RWPE2 (cell line): ENCODE results near the gene TMIGD3.

ENCODE experiments used
- ATAC-seq: fragments of 200-7000 bp; cut with Tn5 transposase; 3 replicates; pipeline ENCODE4 v1.9.1; 2021; ENCODE audit warnings: low read depth
- DNase-seq: peaks from one replicate; pipeline ENCODE4 v3.0.0-alpha.2; 2020; ENCODE audit warnings: low spot score
- H3K27ac ChIP-seq: fragments of 450-650 bp; 2 replicates; pipeline ENCODE4 v1.5.1; 2017; ENCODE audit warnings: mild to moderate bottlenecking; ENCODE audit not compliant: poor library complexity, severe bottlenecking
- H3K27me3 ChIP-seq: fragments of 250-450 bp; sonication (Bioruptor Pico); 2 replicates; pipeline ENCODE4 v1.5.1; 2021; ENCODE audit warnings: mild to moderate bottlenecking, moderate library complexity; ENCODE audit not compliant: insufficient read depth, poor library complexity, severe bottlenecking
- H3K36me3 ChIP-seq: fragments of 250-450 bp; sonication (Bioruptor Pico); 2 replicates; pipeline ENCODE4 v1.5.1; 2020; ENCODE audit warnings: low read depth, mild to moderate bottlenecking, moderate library complexity
- H3K4me1 ChIP-seq: fragments of 250-450 bp; sonication (Bioruptor Pico); 2 replicates; pipeline ENCODE4 v1.5.1; 2021; ENCODE audit warnings: mild to moderate bottlenecking, moderate library complexity; ENCODE audit not compliant: insufficient read depth, poor library complexity, severe bottlenecking
- H3K4me3 ChIP-seq: fragments of 250-450 bp; sonication (Bioruptor Pico); 2 replicates; pipeline ENCODE4 v1.5.1; 2021; ENCODE audit warnings: mild to moderate bottlenecking, moderate library complexity; ENCODE audit not compliant: severe bottlenecking
- H3K9me3 ChIP-seq: fragments of 250-450 bp; sonication (Bioruptor Pico); 2 replicates; pipeline ENCODE4 v1.5.1; 2021; ENCODE audit warnings: mild to moderate bottlenecking, moderate library complexity; ENCODE audit not compliant: severe bottlenecking
- TF ChIP-seq, protein P1 (sequence below): fragments of 450-650 bp; IDR thresholded peaks from one replicate; pipeline ENCODE4 v1.5.1; 2017; ENCODE audit warnings: mild to moderate bottlenecking, moderate library complexity; ENCODE audit not compliant: poor library complexity, severe bottlenecking

The TMIGD3 gene

GRCh38 chr1:111480674-111481073, 22.8 kb downstream of the TMIGD3 start:
- no peaks in the 10 kb centered on the region for H3K4me1 ChIP-seq
- TF ChIP-seq, protein P1, sequence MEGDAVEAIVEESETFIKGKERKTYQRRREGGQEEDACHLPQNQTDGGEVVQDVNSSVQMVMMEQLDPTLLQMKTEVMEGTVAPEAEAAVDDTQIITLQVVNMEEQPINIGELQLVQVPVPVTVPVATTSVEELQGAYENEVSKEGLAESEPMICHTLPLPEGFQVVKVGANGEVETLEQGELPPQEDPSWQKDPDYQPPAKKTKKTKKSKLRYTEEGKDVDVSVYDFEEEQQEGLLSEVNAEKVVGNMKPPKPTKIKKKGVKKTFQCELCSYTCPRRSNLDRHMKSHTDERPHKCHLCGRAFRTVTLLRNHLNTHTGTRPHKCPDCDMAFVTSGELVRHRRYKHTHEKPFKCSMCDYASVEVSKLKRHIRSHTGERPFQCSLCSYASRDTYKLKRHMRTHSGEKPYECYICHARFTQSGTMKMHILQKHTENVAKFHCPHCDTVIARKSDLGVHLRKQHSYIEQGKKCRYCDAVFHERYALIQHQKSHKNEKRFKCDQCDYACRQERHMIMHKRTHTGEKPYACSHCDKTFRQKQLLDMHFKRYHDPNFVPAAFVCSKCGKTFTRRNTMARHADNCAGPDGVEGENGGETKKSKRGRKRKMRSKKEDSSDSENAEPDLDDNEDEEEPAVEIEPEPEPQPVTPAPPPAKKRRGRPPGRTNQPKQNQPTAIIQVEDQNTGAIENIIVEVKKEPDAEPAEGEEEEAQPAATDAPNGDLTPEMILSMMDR, result no peak
- H3K27me3 ChIP-seq, result no peaks in the 10 kb centered on the region
- no peak overlapping the region for H3K27ac ChIP-seq
- H3K9me3 ChIP-seq, result no peaks in the 10 kb centered on the region
- ATAC-seq, result no peak
- no peak for DNase-seq
- H3K36me3 ChIP-seq, result no peaks in the 10 kb centered on the region
- no peak overlapping the region for H3K4me3 ChIP-seq

- no peaks in the 10 kb centered on the region for H3K9me3 ChIP-seq
- no peak overlapping the region for H3K4me3 ChIP-seq
- no peaks in the 10 kb centered on the region for H3K36me3 ChIP-seq
- DNase-seq (no peak), ATAC-seq (no peak)
- H3K4me1 ChIP-seq, result no peaks in the 10 kb centered on the region
- H3K27me3 ChIP-seq, result no peaks in the 10 kb centered on the region
- H3K27ac ChIP-seq, result no peak overlapping the region
- TF ChIP-seq, protein P1, result no peak
These were observed 26.6 kb downstream of the TMIGD3 start for GRCh38 chr1:111476761-111477309.

GRCh38 chr1:111476214-111476613, 27.2 kb downstream of the TMIGD3 start:
- TF ChIP-seq, protein P1, result no peak
- DNase-seq (no peak), ATAC-seq (no peak)
- Histone ChIP-seq H3K4me1 (no peaks in the 10 kb centered on the region), H3K36me3 (no peaks in the 10 kb centered on the region), H3K9me3 (no peaks in the 10 kb centered on the region), H3K27me3 (no peaks in the 10 kb centered on the region), H3K4me3 (no peak overlapping the region), H3K27ac (no peak overlapping the region)

DNA sequence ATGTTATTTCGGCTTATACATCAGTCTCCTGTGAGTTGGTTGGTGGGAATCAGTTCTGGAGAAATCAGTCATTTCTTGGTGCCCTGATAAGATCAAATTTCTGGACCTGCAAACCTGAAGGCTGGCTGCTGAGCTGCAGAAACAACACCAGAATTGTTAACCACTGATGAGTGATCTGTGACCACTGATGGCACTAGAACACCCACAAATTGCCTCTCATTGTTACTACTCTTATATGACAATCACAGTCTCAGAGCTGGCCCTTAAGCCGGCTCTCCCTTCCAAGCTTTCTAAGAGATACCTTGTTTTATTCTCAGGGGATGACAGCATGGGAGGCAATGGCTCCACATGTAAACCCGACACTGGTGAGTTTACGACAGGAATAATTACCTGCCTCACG, 27.7 kb downstream of the TMIGD3 start:
- DNase-seq, result no peak
- Histone ChIP-seq H3K4me3 (no peak overlapping the region), H3K4me1 (no peaks in the 10 kb centered on the region), H3K36me3 (no peaks in the 10 kb centered on the region), H3K27ac (no peak overlapping the region), H3K9me3 (no peaks in the 10 kb centered on the region), H3K27me3 (no peaks in the 10 kb centered on the region)
- TF ChIP-seq, protein P1, result no peak
- ATAC-seq, result no peak

GRCh38 chr1:111474521-111474920, 28.9 kb downstream of the TMIGD3 start:
- no peak overlapping the region for H3K4me3 ChIP-seq
- H3K27me3 ChIP-seq, result no peaks in the 10 kb centered on the region
- no peaks in the 10 kb centered on the region for H3K4me1 ChIP-seq
- no peak overlapping the region for H3K27ac ChIP-seq
- H3K36me3 ChIP-seq, result no peaks in the 10 kb centered on the region
- TF ChIP-seq, protein P1, result no peak
- no peaks in the 10 kb centered on the region for H3K9me3 ChIP-seq
- DNase-seq (no peak), ATAC-seq (no peak)
